ENCODE measurements around the gene GANC. TPM values are rescaled to one million over a fixed set of nuclear protein-coding genes. Genes with fewer than 3 reads are reported as not detected.

Gene GANC
- total RNA-seq, 1 experiment from 2014 or later: 15.8 TPM

DNA sequence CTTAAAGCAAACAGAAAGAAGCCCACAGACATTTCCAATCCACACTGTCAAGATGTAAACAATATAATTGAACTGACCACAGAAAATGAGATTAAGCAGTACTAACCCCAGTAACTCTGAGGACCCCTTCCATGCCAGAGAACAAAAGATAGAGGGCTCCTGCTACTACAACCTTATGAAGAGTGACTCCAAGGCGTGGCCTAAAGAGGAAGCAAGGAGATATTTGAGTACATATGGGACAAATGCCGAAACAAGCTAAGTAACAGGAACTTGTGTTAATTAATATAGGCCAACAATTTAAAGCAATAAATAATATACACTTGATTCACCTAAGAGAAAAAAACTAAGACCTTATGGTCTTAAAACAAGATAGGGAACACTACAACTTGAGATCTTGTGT, 39.9 kb upstream of the GANC start:
- Mint-ChIP-seq H3K9me3 (no peaks in the 10 kb centered on the region), H3K36me3 (ENCODE audit: insufficient read depth in 1 of 3, low read depth in 3 of 3) (peaks cover 6 to 69% (median 35%) of the 10 kb centered on the region in 3 experiments; a peak in 5 of 7 replicates), H3K4me1 (no peaks in the 10 kb centered on the region), H3K27me3 (ENCODE audit: low read depth) (no peaks in the 10 kb centered on the region), H3K27ac (no peak overlapping the region; a peak in 1 of 7 replicates), H3K4me3 (no peak overlapping the region)
- Histone ChIP-seq H4K91ac (ENCODE audit: insufficient read length, low read depth, low read length) (no peak overlapping the region), H3K18ac (ENCODE audit: insufficient read length, low read depth, low read length) (no peak overlapping the region), H2BK5ac (ENCODE audit: insufficient read length, low read length) (no peak overlapping the region), H2AFZ (ENCODE audit: low read length) (no peak overlapping the region), H3K9me3 (ENCODE audit: control insufficient read depth, low read depth, low read length) (no peaks in the 10 kb centered on the region), H2BK120ac (ENCODE audit: low read depth, low read length, poor library complexity, severe bottlenecking) (no peak overlapping the region), H4K20me1 (ENCODE audit: control insufficient read depth, insufficient read depth, insufficient read length) (no peaks in the 10 kb centered on the region), H3K4ac (ENCODE audit: low read depth, low read length) (no peak overlapping the region), H3K23me2 (ENCODE audit: insufficient read length, low read depth, low read length, poor library complexity, severe bottlenecking) (no peaks in the 10 kb centered on the region), H3K4me2 (ENCODE audit: insufficient read depth, insufficient read length, low read length) (no peak overlapping the region), H2BK20ac (ENCODE audit: low read depth, low read length, poor library complexity, severe bottlenecking) (no peak overlapping the region), H2BK12ac (ENCODE audit: insufficient read length, low read depth, low read length) (no peak overlapping the region), H3K4me1 (ENCODE audit: insufficient read depth, low read length) (no peaks in the 10 kb centered on the region), H3K9ac (ENCODE audit: extremely low read depth, insufficient read length, low read length) (no peak overlapping the region), H4K5ac (ENCODE audit: insufficient read length, low read depth, low read length) (no peak overlapping the region), H3K27ac (ENCODE audit: insufficient read length, low read depth, low read length) (no peak overlapping the region), H3K14ac (ENCODE audit: insufficient read depth, low read length) (no peak overlapping the region), H3K79me2 (ENCODE audit: insufficient read depth, low read length) (no peaks in the 10 kb centered on the region), H3K23ac (ENCODE audit: insufficient read length, low read depth, low read length) (no peak overlapping the region), H2AK5ac (ENCODE audit: insufficient read length, low read length) (no peak overlapping the region), H3K79me1 (ENCODE audit: insufficient read depth, low read depth, low read length, poor library complexity, severe bottlenecking) (no peaks in the 10 kb centered on the region), H3K56ac (ENCODE audit: insufficient read length, low read depth, low read length) (no peak overlapping the region), H2BK15ac (ENCODE audit: low read depth, low read length) (no peak overlapping the region), H3K27me3 (ENCODE audit: insufficient read depth, low read length) (no peaks in the 10 kb centered on the region), H4K8ac (replicated peaks; ENCODE audit: insufficient read length, low read depth, low read length) (no peak overlapping the region), H3T11ph (ENCODE audit: low read length) (no peak overlapping the region)
- TF ChIP-seq, protein P1, sequence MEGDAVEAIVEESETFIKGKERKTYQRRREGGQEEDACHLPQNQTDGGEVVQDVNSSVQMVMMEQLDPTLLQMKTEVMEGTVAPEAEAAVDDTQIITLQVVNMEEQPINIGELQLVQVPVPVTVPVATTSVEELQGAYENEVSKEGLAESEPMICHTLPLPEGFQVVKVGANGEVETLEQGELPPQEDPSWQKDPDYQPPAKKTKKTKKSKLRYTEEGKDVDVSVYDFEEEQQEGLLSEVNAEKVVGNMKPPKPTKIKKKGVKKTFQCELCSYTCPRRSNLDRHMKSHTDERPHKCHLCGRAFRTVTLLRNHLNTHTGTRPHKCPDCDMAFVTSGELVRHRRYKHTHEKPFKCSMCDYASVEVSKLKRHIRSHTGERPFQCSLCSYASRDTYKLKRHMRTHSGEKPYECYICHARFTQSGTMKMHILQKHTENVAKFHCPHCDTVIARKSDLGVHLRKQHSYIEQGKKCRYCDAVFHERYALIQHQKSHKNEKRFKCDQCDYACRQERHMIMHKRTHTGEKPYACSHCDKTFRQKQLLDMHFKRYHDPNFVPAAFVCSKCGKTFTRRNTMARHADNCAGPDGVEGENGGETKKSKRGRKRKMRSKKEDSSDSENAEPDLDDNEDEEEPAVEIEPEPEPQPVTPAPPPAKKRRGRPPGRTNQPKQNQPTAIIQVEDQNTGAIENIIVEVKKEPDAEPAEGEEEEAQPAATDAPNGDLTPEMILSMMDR (conservative IDR thresholded peaks at IDR 0.05): no peak
- DNase-seq: no peak
- WGBS (ENCODE audit: extremely low coverage, insufficient read length, low lambda C conversion rate): no CpG with 5 or more reads among the region's 2 CpGs
